DOHH2 (cell line): ENCODE data around the gene KDM5B.

Source experiments
- EZH2phosphoT487 ChIP-seq: fragments of 200-600 bp; sonication (generic); IDR thresholded peaks from 2 replicates; pipeline ENCODE4 v1.6.1; 2017; ENCODE audit warnings: borderline replicate concordance, mild to moderate bottlenecking, antibody characterized with exemption, low read length, moderate library complexity, mixed read lengths
- TF ChIP-seq, protein P1 (sequence below): fragments of 200-600 bp; sonication (generic); IDR thresholded peaks from one replicate; pipeline ENCODE4 v1.5.1; 2014; ENCODE audit warnings: antibody characterized with exemption, mild to moderate bottlenecking, low read depth, low read length; ENCODE audit not compliant: poor library complexity, severe bottlenecking

DNA sequence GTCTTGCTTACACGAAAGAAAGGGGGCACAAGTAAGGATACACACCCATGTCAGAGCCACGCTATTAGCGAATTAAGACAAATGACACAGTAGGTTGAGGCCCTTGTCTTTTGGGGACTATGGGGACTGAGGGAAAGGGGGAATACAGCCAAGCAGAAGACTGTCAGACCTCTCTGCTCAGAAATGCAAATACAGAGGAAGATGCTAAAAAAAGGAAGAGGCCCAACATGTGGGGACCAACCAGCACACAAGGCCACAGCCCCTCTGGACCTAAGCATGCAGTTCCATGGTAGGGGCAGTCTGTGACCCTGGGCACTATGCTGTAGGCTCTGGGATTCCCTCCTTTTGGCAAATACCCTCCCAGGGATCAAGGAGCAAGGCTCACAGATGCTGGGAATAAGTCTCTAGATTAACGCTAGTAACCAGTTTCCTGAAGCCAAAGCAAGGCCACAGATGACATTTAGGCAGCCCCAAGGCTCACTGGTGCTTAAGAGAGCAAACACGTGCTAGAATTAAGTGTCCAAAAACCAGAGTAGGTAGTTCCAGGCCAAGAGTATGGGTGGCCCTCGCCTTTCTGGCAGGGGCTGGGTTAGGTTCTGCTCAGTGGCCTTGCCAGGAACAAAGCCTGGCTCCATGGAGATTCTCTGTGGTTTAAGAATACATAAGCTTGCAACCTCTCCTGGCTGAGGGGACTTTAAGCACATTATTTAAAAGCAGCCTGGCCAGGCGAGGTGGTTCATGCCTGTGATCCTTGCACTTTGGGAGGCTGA is 42.6 kb upstream of the KDM5B start:
- TF ChIP-seq, protein P1, sequence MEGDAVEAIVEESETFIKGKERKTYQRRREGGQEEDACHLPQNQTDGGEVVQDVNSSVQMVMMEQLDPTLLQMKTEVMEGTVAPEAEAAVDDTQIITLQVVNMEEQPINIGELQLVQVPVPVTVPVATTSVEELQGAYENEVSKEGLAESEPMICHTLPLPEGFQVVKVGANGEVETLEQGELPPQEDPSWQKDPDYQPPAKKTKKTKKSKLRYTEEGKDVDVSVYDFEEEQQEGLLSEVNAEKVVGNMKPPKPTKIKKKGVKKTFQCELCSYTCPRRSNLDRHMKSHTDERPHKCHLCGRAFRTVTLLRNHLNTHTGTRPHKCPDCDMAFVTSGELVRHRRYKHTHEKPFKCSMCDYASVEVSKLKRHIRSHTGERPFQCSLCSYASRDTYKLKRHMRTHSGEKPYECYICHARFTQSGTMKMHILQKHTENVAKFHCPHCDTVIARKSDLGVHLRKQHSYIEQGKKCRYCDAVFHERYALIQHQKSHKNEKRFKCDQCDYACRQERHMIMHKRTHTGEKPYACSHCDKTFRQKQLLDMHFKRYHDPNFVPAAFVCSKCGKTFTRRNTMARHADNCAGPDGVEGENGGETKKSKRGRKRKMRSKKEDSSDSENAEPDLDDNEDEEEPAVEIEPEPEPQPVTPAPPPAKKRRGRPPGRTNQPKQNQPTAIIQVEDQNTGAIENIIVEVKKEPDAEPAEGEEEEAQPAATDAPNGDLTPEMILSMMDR: no peak
- no peak for TF ChIP-seq EZH2phosphoT487
